HG03442 (cell line): ENCODE measurements around the gene OPN4.

Experiments
- ATAC-seq: cut with Tn5 transposase; IDR thresholded peaks from one replicate; pipeline ENCODE4 v1.9.1; 2021; ENCODE audit warnings: mild to moderate bottlenecking, moderate library complexity; ENCODE audit not compliant: unreplicated experiment

The OPN4 gene

DNA sequence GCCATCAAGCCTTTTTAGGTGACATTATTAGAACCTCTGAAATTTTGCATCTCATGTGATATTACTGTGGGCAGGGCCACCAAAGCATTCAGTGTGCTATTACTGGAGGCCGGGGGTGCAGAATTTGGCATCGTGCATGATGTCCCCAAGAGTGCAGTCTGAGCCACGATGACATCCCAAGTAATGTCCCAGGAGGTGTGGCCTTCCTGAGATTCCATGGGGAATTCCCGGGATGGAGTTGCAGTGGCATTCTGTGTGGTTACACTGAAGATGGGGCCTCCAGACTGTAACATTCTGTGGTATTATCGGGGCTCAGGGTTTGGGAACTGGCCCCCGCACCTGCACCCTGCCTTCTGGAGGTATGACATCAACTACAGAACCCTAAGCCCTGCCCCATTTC, 23.0 kb downstream of the OPN4 start:
- ATAC-seq = no peak

DNA sequence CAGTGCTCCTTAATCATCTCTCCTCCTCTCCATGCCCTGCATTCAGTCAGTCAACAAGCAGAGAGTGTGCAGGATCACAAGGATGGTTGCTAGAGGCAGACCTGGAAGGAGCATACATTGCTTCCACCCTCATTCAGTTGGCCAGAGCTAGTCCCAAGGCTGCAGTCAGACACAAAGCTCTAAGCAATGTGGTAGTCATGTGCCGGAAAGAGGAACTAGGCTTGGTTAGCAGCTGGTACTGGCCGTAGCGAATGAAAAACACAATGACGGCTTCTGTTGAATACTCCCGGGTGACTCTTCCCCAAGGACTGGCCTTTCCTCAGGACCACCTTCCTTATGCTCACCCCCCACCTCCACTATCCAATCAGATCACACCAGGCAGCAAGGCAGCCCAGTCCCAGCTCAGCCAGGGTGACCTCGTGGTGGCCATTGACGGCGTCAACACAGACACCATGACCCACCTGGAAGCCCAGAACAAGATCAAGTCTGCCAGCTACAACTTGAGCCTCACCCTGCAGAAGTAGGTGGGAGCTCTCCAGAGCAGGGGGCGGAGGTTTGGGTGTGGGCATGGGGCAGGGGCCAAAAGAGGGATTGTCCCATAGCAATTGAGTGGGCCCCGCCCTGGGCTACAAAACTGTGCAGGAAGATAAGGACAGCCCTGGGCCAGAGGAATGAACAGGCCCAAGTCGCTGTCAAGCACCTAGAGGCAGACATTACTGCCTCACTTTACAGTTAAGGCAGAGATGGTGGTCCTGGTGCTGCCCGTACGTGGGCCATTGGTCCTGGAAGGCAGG, 24.8 kb downstream of the OPN4 start:
- ATAC-seq = peak; percentile 54

DNA sequence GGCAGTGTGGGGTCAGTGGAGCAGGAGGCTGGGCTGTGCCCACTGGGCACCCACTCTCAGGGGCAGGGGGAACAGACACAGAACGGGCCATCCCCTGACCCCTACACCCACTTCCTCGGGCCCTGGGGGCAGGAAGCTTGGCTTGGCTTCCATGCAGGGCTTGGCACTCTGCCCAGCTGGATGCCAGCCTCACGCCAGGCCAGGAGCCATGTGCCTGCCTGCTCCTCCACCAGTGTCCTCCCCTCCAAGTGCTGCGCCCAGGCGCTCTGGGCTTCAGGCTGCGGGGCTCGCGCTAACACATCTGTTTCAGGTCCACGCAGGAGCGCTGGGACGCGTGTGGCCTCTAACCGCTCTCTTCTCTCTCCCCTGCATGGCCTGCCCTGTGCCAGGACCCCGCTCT, 26.7 kb downstream of the OPN4 start:
- ATAC-seq = no peak

DNA sequence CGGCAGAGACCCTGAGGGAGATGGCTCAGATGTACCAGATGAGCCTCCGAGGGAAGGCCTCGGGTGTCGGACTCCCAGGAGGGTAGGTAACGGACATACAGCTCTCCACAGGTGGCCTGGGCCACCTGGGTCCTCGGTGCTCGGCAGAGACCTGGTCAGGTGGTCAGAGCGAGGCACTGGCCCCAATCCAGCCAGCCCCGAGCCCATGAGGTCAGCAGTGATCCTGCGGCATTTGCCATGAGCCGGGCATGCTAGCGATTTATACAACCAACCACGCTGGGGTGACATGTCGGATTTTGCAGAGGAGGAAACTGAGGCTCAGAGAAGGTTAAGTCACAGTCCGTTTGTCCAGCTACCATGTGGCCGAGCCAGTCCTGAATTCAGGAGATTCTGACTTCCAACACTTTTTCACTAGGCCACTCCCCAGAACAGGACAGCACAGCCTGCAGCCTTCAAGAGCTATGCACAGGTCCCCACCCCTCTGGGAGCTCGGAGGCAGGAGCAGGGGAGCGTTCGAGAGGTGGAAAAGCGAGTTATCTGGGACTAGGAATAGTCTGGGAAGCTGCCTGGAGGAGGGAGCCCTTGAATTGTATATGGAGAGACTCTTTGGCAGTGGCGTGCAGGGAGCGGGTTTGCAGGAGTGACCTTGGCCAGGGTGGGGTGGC, 27.5 kb downstream of the OPN4 start:
- ATAC-seq = no peak

DNA sequence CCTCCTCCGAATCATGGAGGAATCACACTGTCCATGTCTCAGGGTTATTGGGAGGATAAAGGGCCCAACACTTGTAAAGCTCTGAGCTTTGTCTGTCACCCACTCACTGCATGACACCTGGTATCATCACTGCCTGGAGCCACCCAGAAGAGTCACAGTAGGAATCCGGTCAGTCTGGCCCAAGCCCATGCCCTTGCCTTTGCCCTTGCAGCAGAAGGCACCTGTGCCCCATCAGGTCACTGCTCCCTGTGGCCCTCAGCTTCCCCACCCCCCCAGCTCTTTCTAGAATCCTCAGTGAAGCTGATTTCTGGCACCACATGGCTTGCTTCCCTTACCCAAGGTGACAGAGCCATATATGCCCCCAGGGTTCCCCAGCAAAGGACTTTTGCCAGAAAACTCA, 28.3 kb downstream of the OPN4 start:
- no peak for ATAC-seq

DNA sequence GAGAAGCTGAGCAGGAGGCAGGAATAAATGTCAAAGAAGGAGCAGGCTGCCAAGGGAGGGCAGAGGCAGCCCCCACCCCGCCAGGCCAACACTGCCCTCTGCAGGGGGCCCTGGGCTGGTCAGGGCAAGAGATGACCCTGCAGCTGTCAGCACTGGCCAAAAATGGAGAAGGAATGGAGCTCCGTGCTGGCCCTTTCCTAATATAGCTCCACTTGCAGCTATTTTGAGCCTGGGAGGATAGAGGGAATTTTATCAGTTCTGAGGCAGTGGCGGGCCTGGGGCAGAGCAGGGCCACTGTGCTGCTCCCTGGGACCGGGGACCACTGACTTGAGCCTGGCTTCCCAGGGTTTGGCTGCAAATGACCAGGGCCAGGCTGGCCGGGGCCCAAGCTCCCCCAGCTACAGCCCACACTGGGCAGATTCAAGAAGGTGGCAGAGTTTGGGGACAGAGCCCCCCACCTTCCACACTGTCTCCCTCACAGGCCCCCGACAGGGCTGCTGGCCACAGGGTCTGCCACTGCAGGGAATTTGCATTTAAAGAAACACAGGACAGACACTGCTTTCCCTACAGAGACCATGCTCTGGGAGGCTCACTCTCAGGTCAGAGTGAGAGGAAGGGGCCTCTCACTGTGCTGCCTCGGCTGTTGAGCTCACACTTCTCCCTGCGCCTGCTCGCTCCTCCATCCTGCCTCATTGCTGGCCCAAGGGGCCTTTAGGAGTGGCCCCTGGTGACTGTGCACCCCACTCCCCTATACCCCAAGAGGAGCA, 30.2 kb downstream of the OPN4 start:
- no peak for ATAC-seq

DNA sequence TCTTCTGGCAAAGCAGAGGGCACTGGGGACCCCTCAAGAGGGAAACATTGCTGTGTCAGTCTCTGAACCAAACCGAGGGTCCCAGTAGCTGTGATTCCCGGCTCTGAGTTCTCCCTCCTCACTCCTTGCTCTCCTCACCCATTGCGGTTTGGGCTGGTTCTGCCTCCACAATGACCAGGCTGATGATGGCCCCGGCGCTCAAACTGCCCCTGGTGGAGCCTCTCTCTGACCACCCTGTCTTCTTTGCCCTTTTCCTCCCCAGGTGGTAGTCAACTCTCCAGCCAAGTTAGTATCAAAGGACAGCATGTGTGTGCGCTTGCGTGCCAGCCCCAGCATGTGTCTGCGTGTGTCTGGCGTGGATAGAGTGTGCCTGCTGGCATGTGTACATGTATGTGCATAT, 31.1 kb downstream of the OPN4 start:
- ATAC-seq = no peak

DNA sequence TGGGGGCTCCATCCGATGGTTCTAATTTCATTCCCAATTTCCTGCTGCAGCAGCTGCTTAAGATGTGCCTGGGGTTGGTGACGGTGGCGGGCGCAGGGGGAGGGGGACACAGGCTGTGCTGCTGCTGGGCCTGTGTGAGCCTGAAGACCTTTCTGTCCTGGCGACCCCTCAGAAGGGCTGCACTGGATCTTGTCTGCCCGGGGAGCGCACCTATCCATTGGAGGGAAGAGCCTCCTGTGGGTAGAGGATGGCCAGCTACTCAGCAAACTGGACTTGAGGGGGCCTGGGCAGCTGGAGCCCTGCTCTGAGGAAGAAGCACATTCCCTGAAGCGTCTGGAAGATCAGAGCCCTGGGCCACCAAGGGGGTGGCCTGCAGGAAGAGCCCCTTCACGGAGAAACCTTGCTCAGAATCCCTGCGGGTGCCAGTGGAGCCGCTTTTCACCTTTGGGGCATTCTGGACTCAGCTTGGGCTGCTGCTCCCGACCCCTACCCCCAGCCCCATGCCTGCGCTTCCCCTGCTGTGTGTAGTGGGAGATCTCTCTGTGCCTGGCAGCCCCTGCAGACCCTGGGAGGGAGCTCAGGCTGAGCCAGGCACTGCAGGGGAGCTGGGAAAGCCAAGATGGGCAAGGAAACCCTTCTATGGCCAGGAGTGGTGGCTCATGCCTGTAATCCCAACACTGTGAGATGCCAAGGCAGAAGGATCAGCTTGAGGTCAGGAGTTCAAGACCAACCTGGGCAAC, 31.7 kb downstream of the OPN4 start:
- ATAC-seq = no peak

DNA sequence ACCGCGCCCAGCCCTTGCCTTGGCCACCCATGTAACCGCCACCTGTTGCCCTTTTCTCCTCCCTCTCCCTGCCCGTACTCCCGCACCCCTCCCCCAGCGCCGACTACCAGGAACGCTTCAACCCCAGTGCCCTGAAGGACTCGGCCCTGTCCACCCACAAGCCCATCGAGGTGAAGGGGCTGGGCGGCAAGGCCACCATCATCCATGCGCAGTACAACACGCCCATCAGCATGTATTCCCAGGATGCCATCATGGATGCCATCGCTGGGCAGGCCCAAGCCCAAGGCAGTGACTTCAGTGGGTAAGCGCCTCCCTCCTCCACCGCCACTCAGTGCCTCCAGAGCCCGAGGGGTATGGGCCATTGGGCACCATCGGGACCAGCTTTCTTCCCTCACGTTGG, 32.6 kb downstream of the OPN4 start:
- ATAC-seq = no peak

DNA sequence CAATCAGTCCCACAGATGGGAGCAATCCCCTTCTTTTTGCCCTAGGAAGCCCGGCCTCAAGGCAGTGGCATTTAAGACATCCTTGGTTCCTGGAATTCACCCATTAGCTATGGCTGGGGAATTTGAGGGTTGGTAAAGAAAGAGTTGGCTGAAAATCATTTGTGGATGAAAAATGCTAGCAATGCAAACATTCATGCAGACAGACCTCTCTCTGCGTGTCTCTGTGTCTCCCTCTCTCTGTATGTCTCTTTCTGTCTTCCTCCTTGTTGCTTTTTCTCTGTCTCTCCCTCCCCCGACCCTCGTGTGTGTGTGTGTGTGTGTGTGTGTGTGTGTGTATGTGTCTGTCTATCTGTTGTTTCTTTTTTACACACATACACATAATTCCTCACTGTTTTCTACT, 33.4 kb downstream of the OPN4 start:
- ATAC-seq = no peak

DNA sequence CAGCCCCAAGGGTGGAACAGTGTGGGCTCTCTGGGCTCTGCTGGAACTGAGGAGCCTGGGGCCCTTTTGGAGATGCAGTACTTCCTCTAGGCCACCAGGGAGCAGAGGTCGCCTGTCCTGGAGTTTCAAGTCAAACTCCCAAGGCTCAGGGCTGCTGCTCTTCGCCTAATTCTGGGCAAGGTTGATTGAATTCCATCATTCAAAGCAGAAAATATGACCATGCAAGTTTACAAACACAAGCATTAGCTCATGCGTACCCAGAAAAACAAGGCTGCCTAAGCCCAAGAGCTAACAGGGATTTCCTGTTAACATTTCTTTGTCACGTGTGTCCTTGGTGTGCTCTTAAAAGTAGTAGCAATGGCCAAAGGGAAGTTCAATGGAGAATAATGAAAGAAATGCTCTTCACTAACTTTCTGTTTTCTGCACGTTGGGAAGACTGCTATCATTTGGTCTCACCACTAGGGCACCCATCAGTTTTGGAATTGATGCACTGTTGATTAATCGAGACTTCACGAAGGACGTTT, 34.1 kb downstream of the OPN4 start:
- peak; percentile 87 for ATAC-seq

DNA sequence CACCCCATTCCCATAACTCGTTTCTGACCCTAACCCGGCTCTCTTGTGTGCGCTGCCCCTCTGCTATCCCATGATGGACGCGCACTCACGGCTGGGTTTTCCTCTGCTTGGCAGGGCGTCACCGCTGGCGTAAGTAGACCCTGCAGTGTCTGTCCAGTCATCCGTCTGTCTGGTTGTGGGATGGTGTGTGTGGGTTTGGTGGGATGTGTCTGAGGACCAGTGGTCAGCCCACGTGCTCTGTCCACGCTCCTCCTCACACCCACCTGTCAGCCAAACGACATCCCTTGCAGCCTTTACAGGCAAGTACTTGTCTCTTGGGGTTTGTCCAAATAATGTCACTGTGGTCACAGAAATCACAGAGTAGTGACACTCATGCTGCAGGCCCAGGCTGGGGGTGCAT, 34.8 kb downstream of the OPN4 start:
- ATAC-seq = no peak

DNA sequence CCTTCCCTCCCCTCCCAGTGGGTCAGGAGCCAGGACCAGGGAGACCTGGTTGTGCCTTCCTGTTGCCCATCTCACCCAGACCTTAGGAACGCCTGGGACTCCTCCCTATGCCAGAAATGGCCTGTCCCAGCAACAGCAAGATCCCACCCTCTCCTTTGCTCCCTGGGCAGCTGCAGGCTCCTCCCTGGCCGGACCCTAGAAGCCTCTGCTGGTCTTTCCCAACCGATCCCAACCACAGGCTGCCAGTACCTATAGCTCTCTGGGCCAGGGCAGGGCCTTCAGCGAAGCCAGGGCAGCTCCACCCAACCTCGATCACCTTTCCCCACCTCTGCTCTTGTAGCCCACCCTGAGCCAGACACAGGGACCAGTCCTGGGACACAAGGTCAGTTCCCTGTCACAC, 35.9 kb downstream of the OPN4 start:
- no peak for ATAC-seq

DNA sequence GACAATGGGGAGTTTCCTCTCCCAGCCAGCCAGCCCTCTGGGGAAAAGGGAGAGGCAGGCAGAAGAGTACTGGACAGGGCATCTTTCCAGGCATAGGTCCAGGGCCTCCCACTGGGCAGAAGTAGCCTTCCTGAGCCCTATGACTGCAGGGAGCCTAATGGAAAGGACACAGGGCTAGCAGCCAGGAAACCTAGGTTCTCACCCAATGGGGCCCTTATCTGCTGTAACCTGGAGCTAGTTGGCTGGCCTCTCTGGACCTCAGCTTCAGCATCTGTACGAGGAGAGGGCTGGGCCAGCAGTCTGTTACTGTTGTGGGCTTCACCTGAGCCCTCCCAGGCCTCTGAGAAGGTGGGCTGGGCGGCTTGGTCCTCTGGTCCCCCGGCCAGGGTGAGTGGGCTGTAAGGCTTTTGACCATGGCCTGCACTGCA, 36.3 kb downstream of the OPN4 start:
- ATAC-seq = no peak

DNA sequence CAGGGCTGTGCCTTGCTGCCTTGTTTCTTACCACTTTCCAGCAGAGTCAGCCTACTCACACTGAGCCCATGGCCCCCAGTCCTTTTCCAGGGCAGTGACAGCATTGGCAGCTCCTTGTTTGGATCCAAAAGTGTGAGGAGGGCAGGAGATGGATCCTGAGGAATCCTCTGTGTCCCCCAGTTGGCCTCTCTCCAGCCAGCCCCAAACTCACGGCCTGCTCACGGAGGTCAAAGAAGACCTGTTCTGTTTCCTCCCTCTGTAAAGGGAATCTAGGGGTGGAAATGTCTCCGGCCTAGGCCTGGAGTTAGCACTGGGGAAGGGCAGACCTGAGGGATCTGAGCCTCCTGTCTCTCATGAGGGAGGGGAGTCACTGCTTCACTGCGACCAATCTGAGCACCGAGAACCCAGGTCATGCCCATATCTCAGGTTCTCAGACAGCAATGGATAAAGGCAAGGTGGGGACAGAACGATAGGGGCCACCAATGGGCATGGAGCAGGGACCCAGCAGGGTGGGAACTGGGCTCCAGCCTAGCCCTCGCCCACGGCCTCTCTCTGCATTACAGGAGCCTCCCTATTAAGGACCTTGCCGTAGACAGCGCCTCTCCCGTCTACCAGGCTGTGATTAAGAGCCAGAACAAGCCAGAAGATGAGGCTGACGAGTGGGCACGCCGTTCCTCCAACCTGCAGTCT, 37.1 kb downstream of the OPN4 start:
- no peak for ATAC-seq

DNA sequence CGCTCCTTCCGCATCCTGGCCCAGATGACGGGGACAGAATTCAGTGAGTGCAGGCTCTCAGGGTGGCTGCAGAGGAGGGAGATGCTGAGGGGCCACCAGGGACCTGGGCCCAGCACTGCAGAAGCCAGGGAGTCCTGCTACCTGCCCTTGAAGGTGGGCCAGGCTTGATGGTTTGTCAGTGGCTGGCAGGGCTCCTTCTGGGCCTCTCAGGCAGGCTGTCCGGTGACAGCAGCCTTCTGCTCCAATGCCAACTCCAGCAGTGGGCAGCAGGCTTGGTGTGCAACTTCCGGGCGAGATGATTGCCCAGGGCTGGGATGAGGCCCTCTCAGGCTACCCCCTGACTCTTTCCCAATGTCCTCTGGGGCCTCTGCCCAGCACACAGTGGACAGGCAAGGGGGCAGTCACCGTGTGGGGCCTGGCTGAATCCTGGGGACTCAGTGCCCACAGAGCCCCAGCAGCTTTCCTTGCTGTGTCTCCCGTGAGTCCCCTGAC, 37.7 kb downstream of the OPN4 start:
- ATAC-seq = no peak

DNA sequence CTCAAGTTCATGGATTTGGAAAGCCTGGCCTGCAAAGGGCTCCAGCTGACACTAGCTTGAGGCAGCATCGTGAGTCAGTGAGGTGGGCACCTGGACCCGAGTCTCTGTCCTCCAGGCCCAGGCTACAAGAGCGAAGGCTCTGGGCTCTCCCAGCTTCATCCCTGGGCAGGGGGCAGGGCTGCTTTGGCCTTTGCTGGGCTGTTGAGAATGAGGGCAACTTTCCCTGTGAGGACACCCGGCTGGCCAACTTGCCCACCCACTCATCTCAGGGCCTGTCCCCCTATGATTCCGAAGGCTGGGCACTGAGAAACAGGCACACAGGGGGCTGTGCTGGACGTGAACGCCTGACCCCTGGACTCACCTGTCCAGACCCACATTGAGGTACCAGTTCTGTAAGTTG, 38.3 kb downstream of the OPN4 start:
- ATAC-seq = no peak

DNA sequence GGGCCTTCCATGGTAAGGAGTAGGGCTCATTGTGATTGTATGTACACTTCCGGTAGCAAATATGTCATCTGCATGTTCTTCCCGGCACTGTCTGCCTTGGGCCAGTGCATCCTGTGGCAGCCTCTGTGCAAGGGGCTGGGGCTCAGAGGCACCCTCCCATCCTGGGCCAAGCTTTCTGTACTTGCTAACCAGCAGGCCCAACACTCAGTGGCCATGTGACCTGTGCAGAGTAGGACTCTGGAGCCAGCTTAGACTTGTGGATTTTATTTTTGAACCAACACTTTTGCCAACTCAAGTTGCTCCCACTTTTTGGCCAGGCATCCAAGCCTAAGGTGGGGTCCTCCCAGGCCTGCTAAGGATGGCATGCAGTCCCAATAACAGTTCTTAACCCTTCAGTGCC, 38.9 kb downstream of the OPN4 start:
- ATAC-seq = no peak

DNA sequence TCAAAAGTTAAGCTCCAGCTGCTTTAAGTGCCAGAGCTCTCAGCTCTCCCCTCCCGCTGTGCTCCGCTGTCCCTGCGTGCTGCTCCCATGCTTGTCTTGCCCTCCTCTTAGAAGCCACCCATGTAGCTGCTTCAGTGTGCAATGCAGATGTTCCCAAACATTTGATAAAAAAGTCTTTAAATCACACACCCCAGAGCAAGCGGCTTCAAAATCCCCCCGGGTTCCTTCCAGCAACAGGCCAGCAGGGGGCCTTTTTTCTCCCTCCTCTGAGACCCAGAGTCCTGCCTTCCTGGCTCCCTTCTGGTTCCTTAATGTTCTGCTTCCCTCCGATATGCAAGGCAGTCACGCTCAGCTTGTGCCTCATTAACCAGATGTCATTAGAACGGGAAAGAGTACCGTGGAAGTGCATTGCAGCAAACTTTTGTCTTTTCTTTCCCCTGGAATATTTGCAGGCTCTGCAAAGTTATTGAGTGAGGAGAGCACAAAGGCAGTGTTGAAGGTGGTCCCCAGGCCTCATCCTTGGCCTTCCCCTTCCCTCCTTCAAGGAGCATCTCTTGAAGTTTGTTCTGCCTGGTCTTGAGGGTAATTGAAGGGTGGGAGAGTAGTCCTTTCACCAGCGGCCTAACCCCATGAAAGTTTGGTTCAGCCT, 39.5 kb downstream of the OPN4 start:
- no peak for ATAC-seq
